Activated CD8-positive, alpha-beta memory T cell treated with anti-CD3 and anti-CD28 coated beads, Interleukin-2, amount 50 U/mL, for 24 hours (primary cell): ENCODE measurements around the gene SAMSN1.

ENCODE experiments used
- DNase-seq: peaks from one replicate; pipeline ENCODE4 v3.0.0-alpha.2; 2020; ENCODE audit errors: extremely low read depth

Gene SAMSN1

DNA sequence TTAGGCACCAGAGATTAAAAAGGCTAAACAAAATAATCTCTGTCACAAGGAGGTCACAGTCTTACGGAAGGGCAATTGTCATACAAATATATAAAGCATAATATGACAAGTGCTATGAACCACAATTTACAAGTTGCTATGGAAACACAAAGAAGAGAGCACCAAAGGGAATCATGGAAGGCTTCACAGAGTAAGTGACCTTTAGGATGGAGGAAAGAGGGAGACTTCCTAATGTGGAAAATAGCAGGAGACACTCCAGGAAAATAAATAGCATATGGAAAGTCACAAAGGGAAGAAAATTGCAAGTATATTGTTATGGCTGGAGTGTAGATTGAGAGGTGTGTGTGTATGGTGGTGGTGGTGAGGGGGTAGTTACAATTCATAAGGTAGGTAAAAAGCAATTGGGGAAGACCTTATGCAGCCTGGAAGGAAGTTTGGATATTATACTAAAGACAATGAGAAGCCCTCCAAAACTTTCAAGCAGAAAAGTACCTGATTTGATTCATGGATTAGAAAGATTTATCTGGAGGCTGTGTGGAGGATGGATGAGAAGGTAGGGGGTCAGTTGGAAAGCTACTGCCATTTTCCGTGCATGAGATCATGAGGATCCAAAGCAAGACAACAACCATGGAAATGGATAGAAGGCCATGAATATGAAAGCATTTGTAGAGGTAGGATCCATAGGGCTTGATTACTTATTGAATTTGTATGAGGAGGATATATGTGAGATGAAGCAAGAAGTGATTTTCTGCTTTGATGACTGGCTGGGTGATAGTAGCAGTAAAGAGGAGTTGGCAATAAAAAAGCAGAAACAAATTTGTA lies 61.7 kb downstream of the SAMSN1 start:
- no peak for DNase-seq

DNA sequence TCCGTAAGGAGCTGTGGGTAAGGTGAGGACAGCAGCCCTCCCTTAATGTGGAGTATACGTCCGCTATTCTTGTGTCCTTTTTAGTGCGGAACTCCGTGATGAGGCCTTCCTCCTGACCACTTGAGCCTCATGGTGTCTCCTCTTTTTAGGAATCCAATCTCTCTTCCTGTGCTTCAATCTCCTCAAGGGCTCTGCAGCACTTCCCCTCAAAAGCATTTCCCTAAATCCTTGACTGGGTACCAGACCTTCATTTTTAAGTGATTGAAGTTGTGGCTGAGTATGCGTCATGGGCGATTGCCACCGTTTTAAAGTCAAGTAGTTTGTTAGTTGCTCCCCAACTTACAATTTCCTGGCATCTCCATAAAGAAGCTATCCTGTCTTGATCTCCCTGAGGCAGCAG lies 62.8 kb downstream of the SAMSN1 start:
- no peak for DNase-seq

- DNase-seq, result no peak
These were observed 64.0 kb downstream of the SAMSN1 start for GRCh38 chr21:14482165-14482564.

DNA sequence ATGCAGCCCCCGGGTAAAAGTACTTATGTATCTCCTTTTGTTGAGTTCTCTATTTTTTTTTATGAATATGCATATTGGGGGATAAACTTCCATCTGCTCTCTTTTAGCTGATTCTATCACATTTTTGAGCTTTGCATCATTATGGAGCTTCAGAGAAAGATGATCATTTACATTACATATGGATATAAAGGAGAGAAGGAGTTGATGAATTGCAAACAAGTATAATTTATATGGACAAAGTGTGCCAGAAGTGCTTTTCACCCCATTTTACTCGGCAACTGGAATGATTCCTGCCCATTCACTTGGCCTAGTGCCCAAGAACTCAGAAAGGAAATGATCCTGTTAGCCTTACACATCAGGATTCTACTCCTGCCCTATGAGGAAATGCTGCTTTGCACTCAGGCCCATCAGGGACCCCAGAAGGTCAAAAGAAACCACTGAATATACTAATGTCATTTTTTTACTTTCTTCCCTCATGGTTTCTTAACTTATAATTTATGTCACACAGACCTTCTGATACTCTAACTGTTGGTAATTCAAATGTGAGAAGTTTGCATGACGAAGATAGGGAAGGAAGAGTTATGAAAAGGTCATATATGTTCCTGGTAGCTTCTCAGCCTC lies 65.6 kb downstream of the SAMSN1 start:
- no peak for DNase-seq

DNA sequence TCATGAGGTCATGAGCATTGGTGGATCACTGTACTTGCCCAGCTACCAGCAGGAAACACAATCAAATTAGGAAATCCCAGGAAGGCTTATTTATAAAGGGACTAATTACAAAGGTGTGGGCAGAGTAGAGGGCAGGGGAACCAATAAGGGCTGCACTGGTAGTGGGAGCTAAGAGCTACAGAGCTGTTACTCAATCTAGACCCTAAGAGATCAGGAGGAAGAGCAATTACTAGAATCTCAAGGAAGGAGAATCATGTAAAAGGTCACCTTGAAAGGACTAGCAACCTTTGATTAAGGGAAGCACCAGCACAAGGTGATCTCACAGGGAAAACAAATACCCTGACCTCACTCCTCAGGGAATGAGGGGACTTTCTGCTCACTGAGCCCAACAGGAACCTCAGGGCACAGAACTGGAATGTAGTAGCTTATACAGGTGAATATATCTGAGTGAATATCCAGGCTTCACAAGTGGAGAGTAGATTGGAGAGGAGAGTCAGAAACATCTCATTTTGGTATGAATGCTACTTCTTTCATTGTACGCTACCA lies 66.8 kb downstream of the SAMSN1 start:
- no peak for DNase-seq

GRCh38 chr21:14477841-14478240 lies 68.3 kb downstream of the SAMSN1 start:
- DNase-seq, result no peak

- no peak for DNase-seq
These were observed 69.0 kb downstream of the SAMSN1 start for GRCh38 chr21:14477133-14477532.

DNA sequence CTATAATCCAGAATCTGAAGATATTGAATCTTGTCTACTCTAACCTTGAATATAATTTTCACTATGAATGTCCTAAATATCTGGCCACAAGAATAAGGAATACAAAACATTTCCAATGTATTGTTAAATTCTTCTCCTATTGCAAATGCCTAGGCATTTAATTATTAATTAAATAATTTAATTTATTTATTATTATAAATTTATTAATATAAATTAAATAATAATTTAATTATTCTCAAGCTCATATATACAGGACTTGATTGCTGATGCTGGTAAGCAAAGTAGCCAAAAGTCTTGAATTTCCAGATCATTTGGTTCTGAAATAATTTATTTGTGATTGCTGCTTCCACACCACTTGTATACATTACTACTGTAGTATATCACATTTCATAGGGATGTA lies 71.1 kb downstream of the SAMSN1 start:
- DNase-seq, result no peak

DNA sequence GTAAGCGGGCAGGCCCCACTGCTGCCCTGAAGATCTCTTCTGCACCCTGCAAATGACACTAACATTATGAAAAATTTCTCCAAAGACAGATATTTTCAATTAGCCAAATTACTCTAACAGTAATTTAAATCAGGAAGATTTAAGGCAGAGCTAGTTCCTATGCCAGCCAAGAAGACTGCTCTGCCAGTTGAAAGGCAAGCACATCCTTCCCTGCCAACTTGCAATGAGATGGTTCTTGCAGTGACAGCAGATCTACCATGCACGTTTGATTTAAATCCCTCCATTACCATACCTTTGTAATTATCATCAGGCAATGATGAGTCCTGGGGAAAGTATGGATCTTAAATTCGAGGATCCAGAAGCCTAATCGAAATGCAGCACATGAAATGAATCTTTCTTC lies 76.5 kb downstream of the SAMSN1 start:
- DNase-seq, result no peak

DNA sequence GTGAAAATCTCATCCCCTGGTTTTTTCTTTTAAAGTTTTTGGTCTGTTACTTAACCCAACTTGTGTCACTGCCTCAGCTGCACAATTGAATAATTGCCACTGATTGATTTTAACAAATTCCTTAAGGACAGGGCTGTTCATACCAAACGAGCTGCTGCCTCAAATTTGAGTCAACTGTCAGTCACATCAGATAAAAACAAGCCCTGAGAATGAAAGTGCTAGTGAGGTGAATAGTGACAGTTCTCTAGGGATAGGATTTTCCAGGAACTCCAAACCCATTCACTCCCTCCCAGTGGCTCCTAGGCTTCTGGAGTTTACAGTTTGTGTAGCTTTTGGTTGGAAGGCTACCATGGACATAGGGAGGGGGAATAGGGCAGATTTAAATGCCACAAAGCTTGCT lies 79.4 kb downstream of the SAMSN1 start:
- DNase-seq, result no peak

GRCh38 chr21:14457762-14458161 lies 88.4 kb downstream of the SAMSN1 start:
- DNase-seq, result no peak

GRCh38 chr21:14456911-14457310 lies 89.2 kb downstream of the SAMSN1 start:
- DNase-seq, result no peak

GRCh38 chr21:14454016-14455009 lies 91.8 kb downstream of the SAMSN1 start:
- DNase-seq, result no peak

- no peak for DNase-seq
These were observed 92.6 kb downstream of the SAMSN1 start for GRCh38 chr21:14453339-14454015.

DNA sequence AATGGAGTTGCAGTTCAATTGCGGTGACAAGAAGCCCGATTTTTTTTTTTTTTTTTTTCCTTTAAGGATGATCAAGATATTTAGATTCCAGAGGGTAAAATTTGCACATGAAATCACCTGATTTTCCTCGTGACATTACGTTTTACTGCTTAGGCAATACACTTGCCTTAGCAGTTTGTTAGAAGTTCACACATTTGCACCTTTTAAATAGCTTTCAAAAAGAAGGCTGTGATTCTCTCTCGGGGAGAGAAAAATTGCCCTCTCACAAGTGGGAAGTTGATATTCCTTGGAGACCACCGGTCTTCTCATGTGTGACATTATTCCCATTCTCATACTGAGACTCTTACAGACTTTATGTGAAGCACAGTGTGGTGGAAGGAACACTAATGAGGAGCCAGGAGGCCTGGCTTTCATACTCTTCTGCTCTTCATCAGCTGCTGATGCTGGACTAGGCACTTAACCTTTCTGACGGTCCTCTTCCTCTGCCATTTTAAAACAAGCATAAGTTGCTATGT lies 93.3 kb downstream of the SAMSN1 start:
- DNase-seq, result no peak

DNA sequence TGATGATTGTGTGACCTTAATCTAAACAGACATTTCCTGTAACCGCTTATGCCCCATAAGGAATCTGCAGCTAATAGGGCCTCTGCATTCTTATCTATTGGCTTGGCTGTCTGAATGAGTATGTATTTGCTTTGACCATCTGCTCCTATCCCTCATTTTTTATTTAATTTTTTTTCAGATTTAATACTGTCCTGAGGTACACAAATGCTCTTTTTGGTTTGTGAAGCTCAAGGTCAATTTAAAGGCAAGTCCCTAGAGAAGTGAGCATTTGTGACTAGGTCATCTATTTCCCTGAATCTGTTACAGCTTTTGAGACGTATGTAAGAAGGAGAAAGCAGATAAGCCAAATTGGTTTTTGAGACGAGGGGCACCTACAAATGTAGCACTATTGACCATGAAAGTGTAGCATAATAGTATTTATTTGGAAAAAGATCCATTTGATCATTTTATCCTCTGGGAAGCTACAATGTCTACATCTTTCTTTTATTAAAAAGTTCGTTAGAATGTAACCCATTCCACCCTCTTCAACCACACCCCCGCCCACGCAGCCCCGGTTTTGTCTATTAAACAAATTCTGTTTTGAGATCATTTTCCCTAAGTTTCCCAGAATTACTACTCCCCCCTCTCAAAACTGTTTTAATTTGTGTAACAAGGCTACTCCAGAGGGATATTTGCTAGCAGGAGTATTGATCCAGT lies 93.9 kb downstream of the SAMSN1 start:
- no peak for DNase-seq

DNA sequence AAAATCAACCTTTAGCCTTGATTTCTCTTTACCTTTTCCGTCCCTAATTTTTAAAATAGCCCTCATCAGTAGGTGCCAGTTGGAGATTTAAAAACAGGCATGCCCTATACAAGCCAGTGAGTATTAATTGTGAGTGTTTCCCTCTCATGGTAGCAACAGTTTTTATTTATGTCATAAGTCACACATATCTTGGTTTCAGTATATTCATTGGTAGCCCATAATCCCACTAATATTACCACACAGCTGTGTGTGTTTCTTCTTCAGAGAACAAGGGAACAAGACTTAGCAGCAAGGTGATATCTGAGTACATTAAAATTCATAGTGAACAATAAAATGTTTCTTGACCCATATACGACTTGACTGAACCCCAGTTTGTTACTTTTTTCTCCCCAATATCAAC lies 94.6 kb downstream of the SAMSN1 start:
- DNase-seq, result no peak

GRCh38 chr21:14448784-14449183 lies 97.3 kb downstream of the SAMSN1 start:
- no peak for DNase-seq

GRCh38 chr21:14438211-14438610 lies 107.9 kb downstream of the SAMSN1 start:
- no peak for DNase-seq

GRCh38 chr21:14435423-14435822 lies 110.7 kb downstream of the SAMSN1 start:
- DNase-seq, result no peak
